Measurements from ENCODE around the gene NYNRIN.
A peak's percentile ranks its signal among the peaks of the same experiment; 100 is the strongest.
"Not testable (repeated sequence)": the region's sequence is repeated elsewhere in the genome, so short reads cannot be mapped to it uniquely, and the experiment has no call there.

The NYNRIN gene

GRCh38 chr14:24398653-24399446, at the start of gene NYNRIN:
NYNRIN (plus strand) TSS chr14:24399003; CDS start chr14:24399247, 244 bp downstream.
- DNase-seq: peak; percentile 22

- no peak for DNase-seq
Measured at GRCh38 chr14:24349742-24350141, 49.1 kb upstream of the NYNRIN start.

- DNase-seq: peak; percentile 18
Measured at GRCh38 chr14:24351517-24351916, 47.3 kb upstream of the NYNRIN start.

DNA sequence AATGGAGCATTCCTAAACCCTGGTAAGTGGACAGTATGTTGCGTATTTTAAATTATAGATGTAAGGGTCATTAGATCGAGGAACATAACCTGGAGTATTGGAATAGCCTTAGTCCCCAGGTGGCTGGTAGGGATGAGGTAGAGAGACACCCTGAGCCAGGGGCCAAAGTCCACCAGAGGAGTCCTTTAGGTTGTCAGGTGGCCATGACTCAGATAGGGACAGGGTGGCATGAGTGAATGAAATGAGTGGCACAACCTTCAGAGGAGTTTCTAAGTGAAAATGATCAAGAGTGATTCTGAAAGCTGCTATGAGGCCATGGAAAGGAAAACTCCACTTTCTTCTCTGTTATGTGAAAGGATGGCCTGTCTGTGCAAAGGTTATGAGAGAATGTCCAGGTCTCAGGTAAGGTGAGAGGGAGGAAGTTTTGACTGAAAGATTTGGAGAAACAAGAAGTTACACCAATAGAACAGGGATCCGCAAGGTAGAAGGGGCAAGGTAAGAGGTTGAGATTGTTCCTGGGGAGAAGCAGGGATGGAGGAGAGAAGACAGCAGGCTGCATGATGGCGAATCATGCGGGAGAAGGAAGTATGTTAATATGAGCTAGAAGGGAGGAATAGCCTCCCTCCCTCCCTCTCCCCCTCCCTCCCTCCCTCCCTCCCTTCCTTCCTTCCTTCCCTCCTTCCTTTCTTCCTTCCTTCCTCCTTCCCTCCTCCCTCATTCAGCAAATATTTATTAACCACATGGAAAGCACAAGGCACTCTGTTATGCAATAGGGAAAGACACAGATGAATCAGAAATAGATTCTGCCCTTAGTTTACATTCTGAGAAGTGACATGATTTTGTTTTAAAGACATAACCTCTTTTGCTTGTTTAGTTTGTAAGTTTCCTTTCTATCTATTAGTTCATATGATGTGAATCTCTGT, 45.0 kb upstream of the NYNRIN start:
- DNase-seq: no peak

- not testable (repeated sequence) for DNase-seq
Measured at GRCh38 chr14:24354482-24354825, 44.3 kb upstream of the NYNRIN start.

GRCh38 chr14:24355009-24355408, 43.8 kb upstream of the NYNRIN start:
- no peak for DNase-seq

DNA sequence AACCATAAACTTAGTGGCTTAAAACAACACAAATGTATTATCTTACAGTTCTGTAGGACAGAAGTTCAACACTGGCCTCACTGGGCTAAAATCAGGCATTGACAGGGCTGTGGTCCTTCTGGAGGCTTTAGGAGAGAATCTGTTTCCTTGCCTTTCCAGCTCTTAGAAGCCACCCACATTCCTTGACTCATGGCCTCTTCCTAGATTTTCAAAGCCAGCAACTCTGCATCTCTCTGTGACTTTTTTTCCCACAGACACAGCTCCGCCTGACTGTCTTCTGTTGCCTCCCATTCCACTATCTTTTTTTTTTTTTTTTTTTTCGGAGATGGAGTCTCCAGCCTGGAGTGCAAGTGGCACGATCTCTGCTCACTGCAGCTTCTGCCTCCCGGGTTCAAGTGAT, 42.6 kb upstream of the NYNRIN start:
- no peak for DNase-seq

DNA sequence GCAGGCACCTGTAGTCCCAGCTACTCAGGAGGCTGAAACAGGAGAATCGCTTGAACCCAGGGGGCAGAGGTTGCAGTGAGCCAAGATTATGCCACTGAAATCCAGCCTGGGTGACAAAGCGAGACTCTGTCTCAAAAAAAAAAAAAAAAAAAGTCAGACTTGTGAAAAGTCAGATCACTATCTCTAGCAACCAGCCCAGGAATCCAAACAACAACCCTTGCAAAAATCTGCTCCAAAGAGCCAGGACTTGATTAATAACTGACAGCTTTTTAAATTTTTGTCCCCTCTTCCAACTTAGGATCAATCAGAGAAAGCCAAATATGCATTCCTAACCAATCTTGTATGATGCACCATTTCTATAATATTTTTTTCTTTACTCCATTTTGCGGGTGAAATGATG, 38.5 kb upstream of the NYNRIN start:
- no peak for DNase-seq

GRCh38 chr14:24361326-24361725, 37.5 kb upstream of the NYNRIN start:
- DNase-seq: no peak

DNA sequence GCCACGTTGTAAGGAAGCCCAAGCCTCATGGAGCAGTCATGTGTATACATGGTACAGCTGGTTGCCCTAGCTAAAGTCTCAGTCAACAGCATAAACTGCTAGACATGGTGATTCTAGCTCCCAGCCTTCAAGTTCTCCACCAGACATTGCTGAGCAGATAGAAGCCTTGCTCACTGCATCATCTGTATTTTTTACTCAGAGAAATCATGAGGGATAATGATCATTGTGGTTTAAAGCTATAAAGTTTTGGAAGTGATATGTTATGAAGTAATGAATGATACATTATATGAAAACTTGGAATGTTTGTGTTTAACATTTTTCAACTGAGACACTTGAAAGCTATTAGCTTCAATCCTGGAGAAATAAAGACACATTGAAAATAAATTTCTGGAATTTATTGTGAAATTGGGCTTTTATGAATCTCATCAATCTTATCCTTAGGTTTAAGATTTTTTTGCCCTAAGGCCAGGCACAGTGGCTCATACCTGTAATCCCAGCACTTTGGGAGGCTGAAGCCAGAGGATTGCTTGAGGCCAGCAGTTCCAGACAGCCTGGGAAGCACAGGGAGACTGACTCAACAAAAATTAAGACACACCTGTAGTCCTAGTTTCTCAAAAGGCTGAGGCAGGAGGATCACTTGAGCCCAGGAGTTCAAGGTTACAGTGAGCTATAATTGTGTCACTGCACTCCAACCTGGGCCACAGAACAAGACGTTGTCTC, 36.4 kb upstream of the NYNRIN start:
- DNase-seq: no peak

GRCh38 chr14:24363401-24363800, 35.4 kb upstream of the NYNRIN start:
- no peak for DNase-seq

DNA sequence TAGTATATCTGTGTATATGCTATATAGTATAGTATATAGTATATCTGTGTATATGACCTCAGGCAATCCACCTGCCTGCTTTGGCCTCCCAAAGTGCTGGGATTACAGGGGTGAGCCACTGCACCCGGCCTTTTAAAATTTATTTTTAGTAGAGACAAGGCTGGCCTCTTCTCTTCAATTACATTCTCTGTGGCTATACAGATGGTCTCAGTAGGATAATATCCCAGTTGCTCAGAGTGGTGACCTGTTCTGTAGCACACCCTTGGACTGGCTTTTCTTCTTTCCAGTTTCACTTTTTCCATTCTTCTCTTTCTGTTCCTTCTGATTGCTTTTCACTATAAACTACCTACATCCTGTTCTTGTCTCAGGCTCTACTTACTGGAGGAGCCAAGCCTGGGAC, 34.0 kb upstream of the NYNRIN start:
- no peak for DNase-seq

- DNase-seq: peak; percentile 90
Measured at GRCh38 chr14:24365600-24366412, 33.0 kb upstream of the NYNRIN start.

DNA sequence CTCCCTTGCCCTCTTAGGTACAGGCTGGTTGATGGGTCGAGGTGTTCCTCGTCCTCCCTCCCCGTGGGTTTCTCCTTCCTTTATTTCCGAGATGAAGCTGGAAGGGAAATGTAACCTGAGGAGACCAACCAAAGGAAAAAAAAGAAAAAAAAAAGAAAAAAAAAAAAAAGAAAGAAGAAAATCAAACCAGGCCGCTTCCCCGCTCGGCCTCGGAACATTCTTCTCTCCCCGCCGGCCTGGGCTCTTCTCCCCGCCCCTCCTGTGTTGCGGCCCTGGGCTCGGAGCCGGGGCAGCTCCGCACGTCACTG, 32.4 kb upstream of the NYNRIN start:
- no peak for DNase-seq

DNA sequence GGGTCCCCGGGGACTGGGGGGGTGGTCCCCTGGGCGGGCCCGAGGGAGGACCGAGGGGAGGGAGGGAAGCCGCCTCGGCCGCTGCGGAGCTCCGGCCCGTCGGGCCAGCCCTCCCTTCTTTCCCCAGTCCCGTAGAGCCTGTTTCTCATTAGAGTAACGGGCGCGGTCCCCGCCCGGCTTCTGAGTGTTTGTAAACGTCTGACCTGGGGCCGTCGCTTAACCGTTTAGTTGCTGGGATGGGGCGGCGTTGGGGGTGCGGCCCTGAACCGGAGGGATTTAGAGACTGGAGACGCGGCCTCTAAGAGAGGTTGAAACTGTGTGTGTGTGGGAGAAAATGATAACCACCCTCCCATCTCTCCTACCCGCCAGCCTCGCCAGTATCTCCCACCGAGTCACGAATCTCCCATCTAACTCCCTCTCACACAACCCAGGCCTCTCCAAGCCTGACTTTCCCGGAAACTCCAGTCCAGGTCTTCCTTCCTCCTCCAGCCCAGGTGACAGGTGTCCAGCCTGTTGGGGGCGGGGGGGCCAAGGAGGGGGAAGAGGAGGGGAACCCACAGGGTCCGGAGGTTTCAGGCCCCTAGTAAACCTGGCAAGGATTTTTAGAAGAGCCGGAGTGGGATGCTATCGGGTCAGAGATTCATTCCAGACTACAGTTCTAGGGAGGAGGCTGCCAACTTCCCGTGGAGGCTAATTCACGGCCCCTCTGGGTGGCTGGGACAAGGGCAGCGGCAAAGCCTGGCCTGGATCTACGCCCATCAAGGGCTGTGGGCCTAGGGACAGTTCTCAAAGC, 31.9 kb upstream of the NYNRIN start:
- DNase-seq: peak; percentile 98

DNA sequence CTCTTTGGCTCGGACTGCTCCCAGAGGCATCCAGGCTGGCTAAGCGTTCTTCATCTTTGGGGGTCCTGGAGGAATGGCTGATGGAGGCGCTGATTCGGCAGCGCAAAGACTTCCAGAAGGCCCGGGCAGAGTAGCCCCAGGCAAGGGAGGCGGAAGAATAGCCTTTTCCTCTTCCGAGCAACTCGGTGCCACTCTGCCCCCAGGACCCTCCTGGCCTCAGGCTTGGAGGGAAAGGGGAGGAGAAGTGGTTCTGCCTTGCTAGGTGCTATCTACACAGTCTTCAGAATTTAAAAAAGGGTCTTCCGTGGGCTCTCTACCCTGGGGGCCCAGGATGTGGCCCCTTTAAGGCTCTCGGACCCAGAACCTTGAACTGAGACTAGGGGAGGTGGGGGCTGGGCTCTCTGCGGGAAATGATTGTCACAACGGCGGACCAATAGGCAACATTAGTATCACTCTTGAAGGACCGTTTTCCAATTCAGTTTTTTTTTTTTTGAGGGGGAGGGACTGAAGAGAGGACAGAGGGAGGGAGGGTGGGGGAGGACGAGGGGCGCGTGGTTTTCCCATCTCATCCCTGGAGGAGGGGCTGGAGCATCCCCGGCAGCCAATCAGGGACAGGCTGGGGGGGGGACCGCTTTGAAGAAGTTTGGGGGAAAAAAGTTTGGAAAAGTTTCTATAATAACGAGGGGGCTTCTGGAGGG, 31.1 kb upstream of the NYNRIN start, which contains the start of gene NFATC4:
Gene NFATC4, plus strand, starts transcription at position 671 of the 698 bp plus-strand sequence. CDS start 157 bp downstream, outside the sequence.
- DNase-seq: peak; percentile 90

GRCh38 chr14:24368212-24368561, 30.6 kb upstream of the NYNRIN start:
- no peak for DNase-seq

GRCh38 chr14:24368562-24369252, 30.1 kb upstream of the NYNRIN start:
- peak; percentile 47 for DNase-seq

- no peak for DNase-seq
Measured at GRCh38 chr14:24369463-24369862, 29.3 kb upstream of the NYNRIN start.

DNA sequence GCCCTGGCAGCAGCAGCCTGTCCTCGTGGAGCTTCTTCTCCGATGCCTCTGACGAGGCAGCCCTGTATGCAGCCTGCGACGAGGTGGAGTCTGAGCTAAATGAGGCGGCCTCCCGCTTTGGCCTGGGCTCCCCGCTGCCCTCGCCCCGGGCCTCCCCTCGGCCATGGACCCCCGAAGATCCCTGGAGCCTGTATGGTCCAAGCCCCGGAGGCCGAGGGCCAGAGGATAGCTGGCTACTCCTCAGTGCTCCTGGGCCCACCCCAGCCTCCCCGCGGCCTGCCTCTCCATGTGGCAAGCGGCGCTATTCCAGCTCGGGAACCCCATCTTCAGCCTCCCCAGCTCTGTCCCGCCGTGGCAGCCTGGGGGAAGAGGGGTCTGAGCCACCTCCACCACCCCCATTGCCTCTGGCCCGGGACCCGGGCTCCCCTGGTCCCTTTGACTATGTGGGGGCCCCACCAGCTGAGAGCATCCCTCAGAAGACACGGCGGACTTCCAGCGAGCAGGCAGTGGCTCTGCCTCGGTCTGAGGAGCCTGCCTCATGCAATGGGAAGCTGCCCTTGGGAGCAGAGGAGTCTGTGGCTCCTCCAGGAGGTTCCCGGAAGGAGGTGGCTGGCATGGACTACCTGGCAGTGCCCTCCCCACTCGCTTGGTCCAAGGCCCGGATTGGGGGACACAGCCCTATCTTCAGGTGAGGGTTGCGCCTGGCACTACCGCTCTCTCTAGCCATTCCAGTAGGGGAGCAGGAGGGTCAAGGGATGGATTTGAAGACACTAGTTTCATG, 28.7 kb upstream of the NYNRIN start:
- no peak for DNase-seq

All from NCI-H510A treated with DMSO at 0.1 percent for 48 hours (cell line).